GM12865 (cell line): Measurements from ENCODE around the gene MLST8.

Source experiments
- DNase-seq: peaks from one replicate; pipeline ENCODE4 v3.0.0; 2010; ENCODE audit warnings: low read depth
- H3K4me3 ChIP-seq: 2 replicates; pipeline ENCODE4 v1.5.1; 2011; ENCODE audit warnings: mild to moderate bottlenecking, low read depth, low read length, control low read depth
- CTCF ChIP-seq: IDR thresholded peaks from 2 replicates; pipeline ENCODE4 v1.5.1; 2011; ENCODE audit warnings: low read length, control low read depth, low read depth, inconsistent platforms; ENCODE audit not compliant: insufficient read depth; ENCODE audit errors: missing control alignments

Gene MLST8

GRCh38 chr16:2207872-2208271, 2.6 kb downstream of the MLST8 start:
- no peak for DNase-seq
- H3K4me3 ChIP-seq, result no peak overlapping the region
- TF ChIP-seq CTCF, result no peak

GRCh38 chr16:2208308-2208707, 3.1 kb downstream of the MLST8 start:
- TF ChIP-seq CTCF, result no peak
- DNase-seq, result no peak
- no peak overlapping the region for H3K4me3 ChIP-seq

- TF ChIP-seq CTCF, result no peak
- no peak overlapping the region for H3K4me3 ChIP-seq
- DNase-seq, result no peak
Observed at GRCh38 chr16:2208772-2209171, 3.5 kb downstream of the MLST8 start.

- DNase-seq, result no peak
- no peak overlapping the region for H3K4me3 ChIP-seq
- no peak for TF ChIP-seq CTCF
Observed at GRCh38 chr16:2209258-2210008, 4.2 kb downstream of the MLST8 start.

- H3K4me3 ChIP-seq, result no peak overlapping the region
- TF ChIP-seq CTCF, result no peak
- DNase-seq, result no peak
Observed at GRCh38 chr16:2210009-2210332, 4.7 kb downstream of the MLST8 start.

- DNase-seq, result no peak
- H3K4me3 ChIP-seq, result no peak within 1 kb of the TSS
- TF ChIP-seq CTCF, result no peak
Observed at GRCh38 chr16:2210386-2211365, 5.4 kb downstream of the MLST8 start, which contains the start of gene BRICD5. BRICD5 (minus strand) TSS chr16:2210863; CDS start chr16:2210833, 30 bp downstream.
